ENCODE results near the gene KLHL15. TPM values are rescaled to one million over a fixed set of nuclear protein-coding genes. Genes with fewer than 3 reads are reported as not detected.

KLHL15 gene
- total RNA-seq, 2 donors from 2014 or later, result 4.0 to 5.2 TPM

DNA sequence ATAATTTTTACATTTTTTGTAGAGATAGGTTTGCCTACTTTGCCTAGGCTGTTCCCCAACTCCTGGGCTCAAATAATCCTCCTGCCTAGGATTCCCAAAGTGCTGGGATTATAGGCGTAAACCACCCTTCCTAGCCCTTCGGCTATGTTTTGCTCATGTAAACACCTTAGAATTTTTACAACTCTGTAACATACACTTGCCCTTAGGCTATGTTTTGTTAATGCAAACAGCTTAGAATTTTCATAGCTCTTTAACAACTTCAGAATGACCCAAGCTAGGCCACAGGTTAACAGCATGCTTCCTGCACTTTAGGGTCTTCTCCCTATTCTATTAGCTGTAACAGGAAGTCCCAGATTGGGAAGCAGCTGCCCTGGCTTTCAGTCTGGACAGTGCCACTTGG is 24.2 kb downstream of the KLHL15 start:
- Histone ChIP-seq H3K36me3 (no peaks in the 10 kb centered on the region), H3K27me3 (no peaks in the 10 kb centered on the region), H3K9me3 (no peaks in the 10 kb centered on the region), H3K4me3 (no peak overlapping the region), H3K4me1 (no peaks in the 10 kb centered on the region), H3K9ac (ENCODE audit: low read depth in 2 of 2, low read length in 2 of 2) (no peak overlapping the region), H3K27ac (no peak overlapping the region)
- TF ChIP-seq, protein P1, sequence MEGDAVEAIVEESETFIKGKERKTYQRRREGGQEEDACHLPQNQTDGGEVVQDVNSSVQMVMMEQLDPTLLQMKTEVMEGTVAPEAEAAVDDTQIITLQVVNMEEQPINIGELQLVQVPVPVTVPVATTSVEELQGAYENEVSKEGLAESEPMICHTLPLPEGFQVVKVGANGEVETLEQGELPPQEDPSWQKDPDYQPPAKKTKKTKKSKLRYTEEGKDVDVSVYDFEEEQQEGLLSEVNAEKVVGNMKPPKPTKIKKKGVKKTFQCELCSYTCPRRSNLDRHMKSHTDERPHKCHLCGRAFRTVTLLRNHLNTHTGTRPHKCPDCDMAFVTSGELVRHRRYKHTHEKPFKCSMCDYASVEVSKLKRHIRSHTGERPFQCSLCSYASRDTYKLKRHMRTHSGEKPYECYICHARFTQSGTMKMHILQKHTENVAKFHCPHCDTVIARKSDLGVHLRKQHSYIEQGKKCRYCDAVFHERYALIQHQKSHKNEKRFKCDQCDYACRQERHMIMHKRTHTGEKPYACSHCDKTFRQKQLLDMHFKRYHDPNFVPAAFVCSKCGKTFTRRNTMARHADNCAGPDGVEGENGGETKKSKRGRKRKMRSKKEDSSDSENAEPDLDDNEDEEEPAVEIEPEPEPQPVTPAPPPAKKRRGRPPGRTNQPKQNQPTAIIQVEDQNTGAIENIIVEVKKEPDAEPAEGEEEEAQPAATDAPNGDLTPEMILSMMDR (IDR thresholded peaks at IDR 0.05), result no peak
- DNase-seq, result no peak
- intact Hi-C loops (cut with DNase I), result no loop called here

DNA sequence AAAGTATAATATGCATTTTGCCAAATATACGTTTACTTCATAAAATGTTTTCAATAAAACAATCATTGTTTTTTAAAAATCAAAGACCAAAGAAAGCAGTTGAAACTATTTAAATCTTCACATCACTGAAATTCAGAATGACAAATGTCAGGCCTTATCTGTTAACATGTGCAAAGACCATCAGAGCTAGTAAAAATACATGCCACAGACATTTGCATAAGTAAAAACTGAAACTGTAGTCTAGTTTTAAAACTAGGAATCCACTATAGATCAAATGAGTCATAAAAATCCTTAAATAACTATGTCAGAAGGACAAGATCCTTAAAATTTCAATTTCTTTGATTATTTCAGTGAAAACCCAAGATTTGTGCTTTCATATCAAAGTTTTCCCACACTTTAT is 24.8 kb downstream of the KLHL15 start:
- no peak overlapping the region for H3K27ac ChIP-seq
- no peaks in the 10 kb centered on the region for H3K36me3 ChIP-seq
- intact Hi-C loops (cut with DNase I), result no loop called here
- H3K27me3 ChIP-seq, result no peaks in the 10 kb centered on the region
- no peak overlapping the region for H3K4me3 ChIP-seq
- DNase-seq, result no peak
- no peaks in the 10 kb centered on the region for H3K9me3 ChIP-seq
- H3K9ac ChIP-seq (ENCODE audit: low read depth in 2 of 2, low read length in 2 of 2), result no peak overlapping the region
- H3K4me1 ChIP-seq, result no peaks in the 10 kb centered on the region
- TF ChIP-seq, protein P1 (IDR thresholded peaks at IDR 0.05), result no peak

DNA sequence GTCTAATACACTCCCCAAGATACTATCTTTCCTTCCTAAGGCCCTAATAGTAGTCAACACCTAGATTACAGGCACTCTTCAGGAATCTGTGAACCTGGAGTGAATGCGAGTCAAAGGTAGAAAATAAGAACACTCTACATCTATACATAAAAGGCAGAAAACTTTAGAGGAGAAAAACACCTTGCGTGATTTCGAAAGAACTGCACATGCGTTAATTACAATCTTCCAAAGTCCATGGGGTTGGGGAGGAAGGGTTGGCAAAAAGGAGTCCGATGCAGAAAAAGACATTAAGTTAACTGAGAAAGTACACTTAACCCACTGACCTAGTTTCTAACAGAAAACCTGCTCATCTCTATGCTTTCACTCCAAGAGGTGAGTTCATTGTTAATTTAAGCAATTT is 27.3 kb downstream of the KLHL15 start:
- Histone ChIP-seq H3K36me3 (no peaks in the 10 kb centered on the region), H3K27me3 (no peaks in the 10 kb centered on the region), H3K4me1 (no peaks in the 10 kb centered on the region), H3K9me3 (no peaks in the 10 kb centered on the region), H3K9ac (ENCODE audit: low read depth in 2 of 2, low read length in 2 of 2) (no peak overlapping the region), H3K27ac (no peak overlapping the region), H3K4me3 (no peak overlapping the region)
- TF ChIP-seq, protein P1 (IDR thresholded peaks at IDR 0.05), result no peak
- intact Hi-C loops (cut with DNase I), result no loop called here
- no peak for DNase-seq

DNA sequence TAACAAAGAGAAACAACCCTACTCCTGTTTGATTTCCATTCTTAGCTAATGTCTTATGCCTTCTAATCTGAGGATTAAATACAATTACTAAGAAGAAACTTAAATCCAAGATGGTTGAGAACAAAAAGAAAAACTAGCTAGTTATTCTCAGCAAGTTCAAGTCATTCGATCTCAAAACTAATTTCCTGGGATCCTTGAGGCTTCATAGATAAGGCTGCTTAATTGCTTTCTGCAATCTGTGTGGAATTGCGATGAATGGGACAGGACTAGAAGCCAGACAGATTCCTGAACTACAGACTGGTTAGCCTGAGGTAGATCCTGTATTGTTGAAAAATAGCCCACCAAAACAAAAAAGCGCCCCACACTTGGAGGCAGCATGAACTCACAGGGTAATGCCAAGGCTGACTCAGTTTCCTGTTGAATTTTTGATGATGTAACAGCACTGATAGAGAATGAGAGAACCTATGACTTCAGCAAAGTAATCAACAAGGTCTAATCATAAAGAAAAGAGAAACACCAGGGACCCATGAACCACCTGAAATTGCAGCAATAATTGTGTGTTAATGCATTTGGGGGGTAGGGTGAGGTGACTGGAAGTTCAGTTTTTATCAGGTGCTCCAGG is 33.9 kb downstream of the KLHL15 start:
- H3K9ac ChIP-seq (ENCODE audit: low read depth in 2 of 2, low read length in 2 of 2), result no peak overlapping the region
- TF ChIP-seq, protein P1 (IDR thresholded peaks at IDR 0.05), result no peak
- DNase-seq, result no peak
- intact Hi-C loops (cut with DNase I), result no loop called here
- H3K36me3 ChIP-seq, result no peaks in the 10 kb centered on the region
- no peak overlapping the region for H3K4me3 ChIP-seq
- no peaks in the 10 kb centered on the region for H3K27me3 ChIP-seq
- no peak overlapping the region for H3K27ac ChIP-seq
- no peaks in the 10 kb centered on the region for H3K9me3 ChIP-seq
- H3K4me1 ChIP-seq, result no peaks in the 10 kb centered on the region

DNA sequence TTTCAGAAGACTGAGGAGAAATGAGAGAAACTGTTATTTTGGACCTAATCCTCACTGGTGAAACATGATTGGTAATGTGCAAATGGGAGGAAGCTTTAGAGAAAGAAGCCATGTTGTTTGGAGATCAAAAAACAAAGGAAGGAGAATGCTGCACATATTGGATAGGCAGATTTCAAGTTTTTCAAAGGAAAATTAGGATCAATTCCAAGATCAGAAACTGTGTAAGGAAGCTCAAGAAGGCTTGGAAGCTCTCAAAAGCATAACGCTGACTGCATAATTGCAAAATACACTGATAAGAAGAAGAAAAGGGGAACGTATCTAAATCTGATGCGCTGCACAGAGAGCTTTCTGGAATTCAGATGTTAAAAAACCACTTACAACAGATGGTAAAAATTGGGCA is 34.6 kb downstream of the KLHL15 start:
- H3K27me3 ChIP-seq, result no peaks in the 10 kb centered on the region
- H3K4me3 ChIP-seq, result no peak overlapping the region
- H3K9me3 ChIP-seq, result no peaks in the 10 kb centered on the region
- TF ChIP-seq, protein P1 (IDR thresholded peaks at IDR 0.05), result no peak
- no peak overlapping the region for H3K27ac ChIP-seq
- intact Hi-C loops (cut with DNase I), result no loop called here
- H3K9ac ChIP-seq (ENCODE audit: low read depth in 2 of 2, low read length in 2 of 2), result no peak overlapping the region
- H3K4me1 ChIP-seq, result no peaks in the 10 kb centered on the region
- H3K36me3 ChIP-seq, result no peaks in the 10 kb centered on the region
- DNase-seq, result no peak

All from colonic mucosa (tissue), 4 donors.